ENCODE data around the gene MEOX1. TPM values are rescaled to one million over a fixed set of nuclear protein-coding genes. Genes with fewer than 3 reads are reported as not detected.

The MEOX1 gene
- total RNA-seq, 1 experiment from 2014 or later: 0.72 TPM

DNA sequence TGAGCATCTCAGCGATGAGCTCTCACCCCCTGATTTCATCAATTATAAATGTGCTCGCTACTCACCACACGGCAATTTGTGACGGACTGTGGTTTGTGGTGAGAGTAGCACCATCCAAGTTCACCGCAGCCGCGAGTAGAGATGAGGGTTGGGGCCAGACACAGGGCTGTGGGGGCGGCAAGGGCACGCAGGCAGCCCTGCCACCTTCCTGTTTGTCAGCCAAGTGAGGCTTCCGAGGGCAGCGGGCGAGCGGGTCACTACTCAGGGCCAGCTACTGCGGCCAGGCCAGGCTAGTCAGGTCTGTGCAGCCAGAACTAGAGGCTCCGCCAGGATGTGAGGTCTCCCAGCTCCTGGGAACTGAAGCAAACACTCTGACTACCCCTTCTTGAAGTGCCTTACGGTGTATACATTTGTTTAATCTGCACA, 39.6 kb upstream of the MEOX1 start:
- no peak overlapping the region for H2AFZ ChIP-seq
- no TSS peak for BruUV-seq (replicated peaks)
- peaks cover 33% of the 10 kb centered on the region; the same call in 1 of the 2 replicates for H3F3A ChIP-seq (ENCODE audit: insufficient read depth, low read depth)
- DNase-seq: no peak
- intact Hi-C loops (cut with micrococcal nuclease; ENCODE audit: unreplicated experiment): no loop called here
- no peaks in the 10 kb centered on the region for H3K4me1 ChIP-seq (replicated peaks; ENCODE audit: insufficient read depth)
- H3K9me3 ChIP-seq (ENCODE audit: insufficient read depth, low read depth): no peaks in the 10 kb centered on the region
- H4K20me1 ChIP-seq (ENCODE audit: insufficient read depth): no peaks in the 10 kb centered on the region
- H3K27ac ChIP-seq: no peak overlapping the region
- no peaks in the 10 kb centered on the region for H3K9me2 ChIP-seq (ENCODE audit: insufficient read depth)
- no peak overlapping the region for H3K4me2 ChIP-seq
- no peaks in the 10 kb centered on the region for H3K79me2 ChIP-seq (ENCODE audit: low read depth)
- no peak for TF ChIP-seq EZH2 (IDR thresholded peaks at IDR 0.05; ENCODE audit: low read depth)
- TF ChIP-seq, protein P1, sequence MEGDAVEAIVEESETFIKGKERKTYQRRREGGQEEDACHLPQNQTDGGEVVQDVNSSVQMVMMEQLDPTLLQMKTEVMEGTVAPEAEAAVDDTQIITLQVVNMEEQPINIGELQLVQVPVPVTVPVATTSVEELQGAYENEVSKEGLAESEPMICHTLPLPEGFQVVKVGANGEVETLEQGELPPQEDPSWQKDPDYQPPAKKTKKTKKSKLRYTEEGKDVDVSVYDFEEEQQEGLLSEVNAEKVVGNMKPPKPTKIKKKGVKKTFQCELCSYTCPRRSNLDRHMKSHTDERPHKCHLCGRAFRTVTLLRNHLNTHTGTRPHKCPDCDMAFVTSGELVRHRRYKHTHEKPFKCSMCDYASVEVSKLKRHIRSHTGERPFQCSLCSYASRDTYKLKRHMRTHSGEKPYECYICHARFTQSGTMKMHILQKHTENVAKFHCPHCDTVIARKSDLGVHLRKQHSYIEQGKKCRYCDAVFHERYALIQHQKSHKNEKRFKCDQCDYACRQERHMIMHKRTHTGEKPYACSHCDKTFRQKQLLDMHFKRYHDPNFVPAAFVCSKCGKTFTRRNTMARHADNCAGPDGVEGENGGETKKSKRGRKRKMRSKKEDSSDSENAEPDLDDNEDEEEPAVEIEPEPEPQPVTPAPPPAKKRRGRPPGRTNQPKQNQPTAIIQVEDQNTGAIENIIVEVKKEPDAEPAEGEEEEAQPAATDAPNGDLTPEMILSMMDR (conservative IDR thresholded peaks at IDR 0.05): no peak
- H3K27me3 ChIP-seq (ENCODE audit: insufficient read depth, low read depth): no peaks in the 10 kb centered on the region
- POLR2A ChIA-PET (ENCODE audit: unreplicated experiment): no interaction called here
- H3K36me3 ChIP-seq (ENCODE audit: low read depth): no peaks in the 10 kb centered on the region
- CTCF ChIA-PET: interaction anchor here (0.6 kb wide), 1 partner anchor 1426 kb away, joined by 4 read pairs; no protein-coding TSS in a partner anchor
- H3K4me3 ChIP-seq: no peak overlapping the region

DNA sequence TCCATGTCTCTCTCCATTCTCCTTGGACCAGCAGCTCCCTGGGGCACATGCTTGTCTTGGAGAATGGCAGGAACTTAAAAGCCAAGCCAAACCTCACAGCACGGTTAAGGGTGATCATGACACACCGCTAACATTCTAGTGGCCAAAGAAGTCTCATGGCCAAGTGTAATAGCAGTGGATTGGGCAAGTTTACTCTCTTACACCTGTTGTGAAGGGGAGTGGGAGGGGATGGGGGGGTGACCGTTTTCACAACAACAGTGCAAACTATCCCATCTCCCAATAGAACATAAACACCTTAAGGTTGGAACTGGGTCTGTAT, 37.7 kb upstream of the MEOX1 start:
- no peaks in the 10 kb centered on the region for H3K9me2 ChIP-seq (ENCODE audit: insufficient read depth)
- CTCF ChIA-PET: no interaction called here
- POLR2A ChIA-PET (ENCODE audit: unreplicated experiment): no interaction called here
- intact Hi-C loops (cut with micrococcal nuclease; ENCODE audit: unreplicated experiment): no loop called here
- peaks cover 33% of the 10 kb centered on the region; the same call in 1 of the 2 replicates for H3F3A ChIP-seq (ENCODE audit: insufficient read depth, low read depth)
- no peaks in the 10 kb centered on the region for H3K9me3 ChIP-seq (ENCODE audit: insufficient read depth, low read depth)
- no peaks in the 10 kb centered on the region for H4K20me1 ChIP-seq (ENCODE audit: insufficient read depth)
- H3K36me3 ChIP-seq (ENCODE audit: low read depth): no peaks in the 10 kb centered on the region
- DNase-seq: no peak
- H3K4me3 ChIP-seq: no peak overlapping the region
- H2AFZ ChIP-seq: no peak overlapping the region
- H3K27ac ChIP-seq: no peak overlapping the region
- H3K27me3 ChIP-seq (ENCODE audit: insufficient read depth, low read depth): no peaks in the 10 kb centered on the region
- no peak overlapping the region for H3K4me2 ChIP-seq
- TF ChIP-seq, protein P1 (conservative IDR thresholded peaks at IDR 0.05): no peak
- no peak for TF ChIP-seq EZH2 (IDR thresholded peaks at IDR 0.05; ENCODE audit: low read depth)
- no peaks in the 10 kb centered on the region for H3K4me1 ChIP-seq (replicated peaks; ENCODE audit: insufficient read depth)
- no TSS peak for BruUV-seq (replicated peaks)
- H3K79me2 ChIP-seq (ENCODE audit: low read depth): no peaks in the 10 kb centered on the region

DNA sequence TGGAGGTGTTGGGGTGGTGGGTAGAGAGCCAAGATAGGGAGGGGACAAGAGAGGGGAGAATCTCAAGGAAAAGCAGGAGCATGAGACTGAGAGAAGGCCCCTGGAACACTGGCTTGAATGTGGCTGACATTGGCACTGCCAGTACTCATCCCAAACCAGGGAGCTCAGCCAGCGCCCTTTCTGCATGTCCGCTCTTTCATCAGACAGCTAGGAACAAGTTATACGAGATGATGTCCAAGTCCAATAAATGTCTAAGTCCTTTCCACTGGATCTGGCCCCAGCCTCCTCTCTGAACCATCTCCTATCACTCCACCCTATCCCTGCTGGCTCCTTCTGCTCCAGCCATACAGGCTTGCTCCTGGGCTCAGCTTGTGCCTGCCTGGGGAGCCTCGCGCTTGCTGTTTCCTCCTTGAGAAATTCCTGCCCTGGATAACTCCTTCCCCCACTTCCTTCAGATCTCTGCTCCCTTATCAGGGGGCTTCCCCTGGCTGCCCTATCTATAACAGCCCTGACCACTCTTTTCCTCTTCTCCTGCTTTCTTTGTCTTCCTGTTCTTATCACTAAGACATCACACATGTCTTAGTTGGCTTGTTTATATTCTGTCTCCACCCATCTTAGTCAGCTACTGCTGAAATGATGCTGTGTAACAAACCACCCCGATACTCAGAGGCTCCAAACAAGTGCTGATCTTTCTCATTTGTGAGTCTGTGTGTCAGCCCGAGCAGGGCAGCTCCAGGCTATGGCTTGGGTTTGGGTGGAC, 37.1 kb upstream of the MEOX1 start:
- intact Hi-C loops (cut with micrococcal nuclease; ENCODE audit: unreplicated experiment): no loop called here

More for the DNA sequence above, 37.1 kb upstream of the MEOX1 start:
- Histone ChIP-seq H3K27ac (no peak overlapping the region), H3F3A (ENCODE audit: insufficient read depth, low read depth) (peaks cover 33% of the 10 kb centered on the region; the same call in 1 of the 2 replicates), H3K4me2 (no peak overlapping the region), H3K36me3 (ENCODE audit: low read depth) (no peaks in the 10 kb centered on the region), H4K20me1 (ENCODE audit: insufficient read depth) (no peaks in the 10 kb centered on the region), H3K27me3 (ENCODE audit: insufficient read depth, low read depth) (no peaks in the 10 kb centered on the region), H3K4me1 (replicated peaks; ENCODE audit: insufficient read depth) (no peaks in the 10 kb centered on the region), H3K9me2 (ENCODE audit: insufficient read depth) (no peaks in the 10 kb centered on the region), H3K79me2 (ENCODE audit: low read depth) (no peaks in the 10 kb centered on the region), H3K9me3 (ENCODE audit: insufficient read depth, low read depth) (no peaks in the 10 kb centered on the region), H2AFZ (no peak overlapping the region), H3K4me3 (no peak overlapping the region)
- POLR2A ChIA-PET (ENCODE audit: unreplicated experiment): no interaction called here
- CTCF ChIA-PET: no interaction called here
- BruUV-seq (replicated peaks): no TSS peak
- TF ChIP-seq, protein P1 (conservative IDR thresholded peaks at IDR 0.05): no peak
- TF ChIP-seq EZH2 (IDR thresholded peaks at IDR 0.05; ENCODE audit: low read depth): no peak
- no peak for DNase-seq
